Measurements from ENCODE around the gene ARAP1.

DNA sequence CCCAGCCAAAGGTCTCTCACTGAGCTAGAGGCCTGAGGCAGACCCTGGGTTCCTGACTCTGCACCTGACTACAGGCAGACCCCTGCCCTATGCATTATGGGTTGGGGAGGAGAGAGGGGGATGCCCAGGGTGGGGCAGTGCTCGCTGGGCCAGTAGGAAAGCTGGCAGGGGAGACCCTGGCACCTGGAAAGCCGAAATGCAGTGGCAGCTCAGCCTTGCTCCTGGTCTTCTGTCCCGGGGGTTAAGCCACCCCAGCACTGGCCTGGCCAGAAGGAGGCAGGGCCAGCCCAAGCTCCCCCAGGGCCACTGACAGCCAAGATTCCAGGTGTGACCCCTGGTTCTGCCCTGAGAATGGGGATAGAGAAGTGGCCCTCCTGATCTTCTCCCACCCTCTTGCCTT lies 5.4 kb downstream of the ARAP1 start:
- TF ChIP-seq POLR2A (IDR thresholded peaks at IDR 0.05): no peak
- TF ChIP-seq, protein P1, sequence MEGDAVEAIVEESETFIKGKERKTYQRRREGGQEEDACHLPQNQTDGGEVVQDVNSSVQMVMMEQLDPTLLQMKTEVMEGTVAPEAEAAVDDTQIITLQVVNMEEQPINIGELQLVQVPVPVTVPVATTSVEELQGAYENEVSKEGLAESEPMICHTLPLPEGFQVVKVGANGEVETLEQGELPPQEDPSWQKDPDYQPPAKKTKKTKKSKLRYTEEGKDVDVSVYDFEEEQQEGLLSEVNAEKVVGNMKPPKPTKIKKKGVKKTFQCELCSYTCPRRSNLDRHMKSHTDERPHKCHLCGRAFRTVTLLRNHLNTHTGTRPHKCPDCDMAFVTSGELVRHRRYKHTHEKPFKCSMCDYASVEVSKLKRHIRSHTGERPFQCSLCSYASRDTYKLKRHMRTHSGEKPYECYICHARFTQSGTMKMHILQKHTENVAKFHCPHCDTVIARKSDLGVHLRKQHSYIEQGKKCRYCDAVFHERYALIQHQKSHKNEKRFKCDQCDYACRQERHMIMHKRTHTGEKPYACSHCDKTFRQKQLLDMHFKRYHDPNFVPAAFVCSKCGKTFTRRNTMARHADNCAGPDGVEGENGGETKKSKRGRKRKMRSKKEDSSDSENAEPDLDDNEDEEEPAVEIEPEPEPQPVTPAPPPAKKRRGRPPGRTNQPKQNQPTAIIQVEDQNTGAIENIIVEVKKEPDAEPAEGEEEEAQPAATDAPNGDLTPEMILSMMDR (IDR thresholded peaks at IDR 0.05): no peak
